Parathyroid adenoma (tissue), 2 donors: Measurements from ENCODE around the gene GUCA2B.

Source experiments
- H2AFZ ChIP-seq: fragments of 300-600 bp; sonication (generic); one replicate; pipeline ENCODE4 v1.7.0; 2017; ENCODE audit warnings: antibody characterized with exemption, mild to moderate bottlenecking
- H3K27ac ChIP-seq: fragments of 300-600 bp; sonication (generic); one replicate; pipeline ENCODE4 v1.7.0; 2017
- H3K27me3 ChIP-seq: fragments of 300-600 bp; sonication (generic); one replicate; pipeline ENCODE4 v1.7.0; 2017; ENCODE audit warnings: low read length; ENCODE audit not compliant: control insufficient read depth, insufficient read depth
- H3K36me3 ChIP-seq: fragments of 300-600 bp; sonication (generic); one replicate; pipeline ENCODE4 v1.7.0; 2017; ENCODE audit warnings: low read length; ENCODE audit not compliant: control insufficient read depth, insufficient read depth
- H3K4me1 ChIP-seq: fragments of 300-600 bp; sonication (generic); one replicate; pipeline ENCODE4 v1.7.0; 2017; ENCODE audit warnings: control low read depth
- H3K4me2 ChIP-seq: fragments of 300-600 bp; sonication (generic); one replicate; pipeline ENCODE4 v1.7.0; 2017; ENCODE audit warnings: low read length
- H3K4me3 ChIP-seq: fragments of 300-600 bp; sonication (generic); one replicate; pipeline ENCODE4 v1.7.0; 2017; ENCODE audit warnings: low read depth, low read length
- H3K79me2 ChIP-seq: fragments of 300-600 bp; sonication (generic); one replicate; pipeline ENCODE4 v1.7.0; 2017; ENCODE audit warnings: control low read depth
- H3K9ac ChIP-seq: fragments of 300-600 bp; sonication (generic); one replicate; pipeline ENCODE4 v1.7.0; 2017; ENCODE audit warnings: mild to moderate bottlenecking
- H3K9me3 ChIP-seq: fragments of 300-600 bp; sonication (generic); one replicate; pipeline ENCODE4 v1.7.0; 2017; ENCODE audit warnings: low read length; ENCODE audit not compliant: control insufficient read depth
- TF ChIP-seq, protein P1 (sequence below): fragments of 300-600 bp; sonication (generic); IDR thresholded peaks from one replicate; pipeline ENCODE4 v1.7.0; 2017; ENCODE audit warnings: antibody characterized with exemption, mild to moderate bottlenecking
- donor health status: primary hyperparathyroidism.

The GUCA2B gene

GRCh38 chr1:42128499-42128898 is 24.7 kb upstream of the GUCA2B start:
- no peak overlapping the region for H3K27ac ChIP-seq
- no peak overlapping the region for H3K9ac ChIP-seq
- no peaks in the 10 kb centered on the region for H3K27me3 ChIP-seq
- no peak overlapping the region for H3K4me3 ChIP-seq
- no peak overlapping the region for H3K4me2 ChIP-seq
- H2AFZ ChIP-seq, result no peak overlapping the region
- H3K36me3 ChIP-seq, result no peaks in the 10 kb centered on the region
- H3K9me3 ChIP-seq, result no peaks in the 10 kb centered on the region
- no peaks in the 10 kb centered on the region for H3K4me1 ChIP-seq
- H3K79me2 ChIP-seq, result no peaks in the 10 kb centered on the region
- TF ChIP-seq, protein P1, sequence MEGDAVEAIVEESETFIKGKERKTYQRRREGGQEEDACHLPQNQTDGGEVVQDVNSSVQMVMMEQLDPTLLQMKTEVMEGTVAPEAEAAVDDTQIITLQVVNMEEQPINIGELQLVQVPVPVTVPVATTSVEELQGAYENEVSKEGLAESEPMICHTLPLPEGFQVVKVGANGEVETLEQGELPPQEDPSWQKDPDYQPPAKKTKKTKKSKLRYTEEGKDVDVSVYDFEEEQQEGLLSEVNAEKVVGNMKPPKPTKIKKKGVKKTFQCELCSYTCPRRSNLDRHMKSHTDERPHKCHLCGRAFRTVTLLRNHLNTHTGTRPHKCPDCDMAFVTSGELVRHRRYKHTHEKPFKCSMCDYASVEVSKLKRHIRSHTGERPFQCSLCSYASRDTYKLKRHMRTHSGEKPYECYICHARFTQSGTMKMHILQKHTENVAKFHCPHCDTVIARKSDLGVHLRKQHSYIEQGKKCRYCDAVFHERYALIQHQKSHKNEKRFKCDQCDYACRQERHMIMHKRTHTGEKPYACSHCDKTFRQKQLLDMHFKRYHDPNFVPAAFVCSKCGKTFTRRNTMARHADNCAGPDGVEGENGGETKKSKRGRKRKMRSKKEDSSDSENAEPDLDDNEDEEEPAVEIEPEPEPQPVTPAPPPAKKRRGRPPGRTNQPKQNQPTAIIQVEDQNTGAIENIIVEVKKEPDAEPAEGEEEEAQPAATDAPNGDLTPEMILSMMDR, result no peak

- no peaks in the 10 kb centered on the region for H3K79me2 ChIP-seq
- no peak overlapping the region for H3K9ac ChIP-seq
- H3K9me3 ChIP-seq, result no peaks in the 10 kb centered on the region
- no peaks in the 10 kb centered on the region for H3K4me1 ChIP-seq
- H3K27ac ChIP-seq, result no peak overlapping the region
- H3K4me3 ChIP-seq, result no peak overlapping the region
- H3K36me3 ChIP-seq, result no peaks in the 10 kb centered on the region
- no peaks in the 10 kb centered on the region for H3K27me3 ChIP-seq
- H2AFZ ChIP-seq, result no peak overlapping the region
- TF ChIP-seq, protein P1, result no peak
- H3K4me2 ChIP-seq, result no peak overlapping the region
Measured at GRCh38 chr1:42128964-42129363, 24.2 kb upstream of the GUCA2B start.

DNA sequence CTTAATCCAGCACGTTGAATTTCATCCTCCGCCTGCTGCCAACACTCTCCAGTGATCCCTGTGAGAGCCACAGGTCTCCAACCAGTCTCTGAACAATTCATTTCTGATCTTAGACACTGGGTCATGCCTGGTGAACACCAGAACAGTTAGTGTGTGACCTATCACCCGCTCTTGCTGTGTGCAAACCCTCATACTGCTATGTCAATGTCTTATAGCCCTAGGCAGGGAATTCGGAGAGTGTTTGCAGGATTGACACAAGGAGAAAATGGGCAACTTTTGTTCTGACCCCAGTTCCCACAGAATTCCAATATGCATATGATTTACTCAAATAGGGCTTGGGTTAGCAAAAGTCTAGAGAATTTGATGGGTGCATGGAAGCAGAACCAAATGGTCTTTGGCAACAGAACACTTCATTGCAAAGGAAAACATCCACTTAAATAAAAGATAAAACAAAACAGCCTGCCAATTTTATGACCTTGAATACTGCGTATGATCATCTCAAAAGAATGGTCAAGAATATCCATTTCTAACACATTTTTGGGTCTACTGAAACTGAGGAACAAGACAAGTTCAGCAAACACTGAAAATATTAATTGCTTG is 23.0 kb upstream of the GUCA2B start:
- no peak overlapping the region for H3K4me3 ChIP-seq
- H3K9me3 ChIP-seq, result no peaks in the 10 kb centered on the region
- TF ChIP-seq, protein P1, result no peak
- H3K79me2 ChIP-seq, result no peaks in the 10 kb centered on the region
- no peaks in the 10 kb centered on the region for H3K36me3 ChIP-seq
- no peak overlapping the region for H3K4me2 ChIP-seq
- H3K27ac ChIP-seq, result no peak overlapping the region
- H3K4me1 ChIP-seq, result no peaks in the 10 kb centered on the region
- no peak overlapping the region for H2AFZ ChIP-seq
- no peaks in the 10 kb centered on the region for H3K27me3 ChIP-seq
- no peak overlapping the region for H3K9ac ChIP-seq

- Histone ChIP-seq H3K27ac (no peak overlapping the region), H3K4me2 (no peak overlapping the region), H3K4me1 (no peaks in the 10 kb centered on the region), H2AFZ (no peak overlapping the region), H3K9me3 (no peaks in the 10 kb centered on the region), H3K36me3 (no peaks in the 10 kb centered on the region), H3K4me3 (no peak overlapping the region), H3K27me3 (no peaks in the 10 kb centered on the region), H3K79me2 (no peaks in the 10 kb centered on the region), H3K9ac (no peak overlapping the region)
- TF ChIP-seq, protein P1, result no peak
Measured at GRCh38 chr1:42133390-42133789, 19.8 kb upstream of the GUCA2B start.

- Histone ChIP-seq H3K27ac (no peak overlapping the region), H3K4me1 (no peaks in the 10 kb centered on the region), H3K9me3 (no peaks in the 10 kb centered on the region), H3K4me3 (no peak overlapping the region), H3K79me2 (no peaks in the 10 kb centered on the region), H3K9ac (no peak overlapping the region), H3K36me3 (no peaks in the 10 kb centered on the region), H3K4me2 (no peak overlapping the region), H2AFZ (no peak overlapping the region), H3K27me3 (no peaks in the 10 kb centered on the region)
- TF ChIP-seq, protein P1, result no peak
Measured at GRCh38 chr1:42133809-42134526, 19.2 kb upstream of the GUCA2B start.
